GM12891 (cell line): ENCODE results near the gene ERLEC1.

Experiments
- PAX5 ChIP-seq: IDR thresholded peaks from 2 replicates; pipeline ENCODE4 v1.6.1; 2011; ENCODE audit warnings: low read length, moderate library complexity, mild to moderate bottlenecking; ENCODE audit not compliant: insufficient read depth, severe bottlenecking
- POLR2A ChIP-seq: IDR thresholded peaks from 2 replicates; pipeline ENCODE4 v1.6.1; 2011; ENCODE audit warnings: low read depth, low read length, control low read depth
- POLR2AphosphoS5 ChIP-seq: IDR thresholded peaks from 2 replicates; pipeline ENCODE4 v1.6.1; 2011; ENCODE audit warnings: low read depth, low read length, control low read depth
- POU2F2 ChIP-seq: IDR thresholded peaks from 2 replicates; pipeline ENCODE4 v1.6.1; 2011; ENCODE audit warnings: low read depth, mild to moderate bottlenecking, control low read depth, low read length, moderate library complexity
- SPI1 ChIP-seq: IDR thresholded peaks from 2 replicates; pipeline ENCODE4 v1.6.1; 2011; ENCODE audit warnings: low read depth, low read length, control low read depth

DNA sequence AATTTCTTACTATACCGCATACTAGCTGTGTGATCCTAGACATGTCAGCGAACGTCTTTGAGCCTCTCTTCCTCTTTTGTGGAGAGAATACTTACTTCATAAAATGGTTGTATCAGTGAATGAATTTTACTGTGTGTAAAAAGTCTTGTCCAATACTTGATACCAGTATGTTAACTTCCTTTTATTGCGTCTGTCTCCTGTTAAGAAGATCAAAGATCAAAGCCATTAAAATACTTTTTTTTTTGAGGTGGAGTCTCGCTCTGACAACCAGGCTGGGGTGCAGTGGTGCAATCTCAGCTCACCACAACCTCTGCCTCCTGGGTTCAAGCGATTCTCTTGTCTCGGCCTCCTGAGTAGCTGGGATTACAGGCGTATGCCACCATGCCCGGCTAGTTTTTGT is 33.2 kb downstream of the ERLEC1 start:
- TF ChIP-seq POU2F2 (no peak), POLR2AphosphoS5 (no peak), POLR2A (no peak), PAX5 (no peak), SPI1 (no peak)
